ENCODE measurements around the gene RNF145.

DNA sequence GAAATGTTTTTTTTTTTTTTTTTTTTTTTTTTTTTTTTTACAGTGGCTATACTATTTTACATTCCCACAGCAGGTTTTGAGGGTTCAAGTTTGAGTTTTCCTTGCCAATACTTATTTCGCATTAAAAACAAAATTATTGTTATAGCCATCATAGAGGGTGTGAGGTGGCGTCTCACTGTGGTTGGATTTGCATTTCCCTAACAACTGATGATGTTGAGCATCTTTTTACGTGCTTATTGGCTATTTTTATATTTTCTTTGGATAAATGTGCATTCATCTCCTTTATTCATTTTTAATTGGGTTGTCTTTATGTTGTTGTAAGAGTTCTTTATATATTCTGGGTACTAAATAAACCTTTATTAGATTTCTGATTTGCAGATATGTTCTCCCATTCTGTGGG, 34.8 kb upstream of the RNF145 start:
- no peak for TF ChIP-seq CTCF (conservative IDR thresholded peaks at IDR 0.05; ENCODE audit: low read depth, low read length)
- no peak for TF ChIP-seq EZH2 (IDR thresholded peaks at IDR 0.05; ENCODE audit: low read length, unreplicated experiment)

All from PC-3 (cell line).